Left cardiac atrium (tissue), 4 donors: ENCODE data around the gene MAP3K10. TPM values are rescaled to one million over a fixed set of nuclear protein-coding genes. Genes with fewer than 3 reads are reported as not detected.
A peak's percentile ranks its signal among the peaks of the same experiment; 100 is the strongest.

ENCODE experiments used
- ATAC-seq, 2 donors: fragments of 200-7000 bp; cut with Tn5 transposase; one replicate each; pipeline ENCODE4 v1.9.1; 2020; ENCODE audit warnings: mild to moderate bottlenecking in 2 of 2, moderate library complexity in 2 of 2
- DNase-seq: peaks from one replicate; pipeline ENCODE4 v3.0.0-alpha.2; 2020
- intact Hi-C, 2 donors: fragments of 100-400 bp; cut with DNase I; formaldehyde crosslinking; loops; one replicate each; pipeline versions ENCODE4 v1.14.1 to v1.15.1; 2022 to 2023
- total RNA-seq, 2 donors: library from RNA; stranded (reverse); fragmentation: NEBNext Ultra II Directional; extraction: Animal tissue kit (Norgen Biotek cat#: 25700); gene quantifications; one replicate each; pipeline ENCODE4 v1.2.1, GENCODE V29; 2021
- donor health status: DM: no; HTN: yes; CAD: no.
- donor health status: DM: no; HTN: yes; CAD: no; lungs with severe emphysema.
- donor health status: DM: yes; HTN: yes; CAD: no.
- donor health status: Dilated cardiomyopathy.

The MAP3K10 gene
- total RNA-seq, 2 donors from 2014 or later: 17.3 to 19.9 TPM

DNA sequence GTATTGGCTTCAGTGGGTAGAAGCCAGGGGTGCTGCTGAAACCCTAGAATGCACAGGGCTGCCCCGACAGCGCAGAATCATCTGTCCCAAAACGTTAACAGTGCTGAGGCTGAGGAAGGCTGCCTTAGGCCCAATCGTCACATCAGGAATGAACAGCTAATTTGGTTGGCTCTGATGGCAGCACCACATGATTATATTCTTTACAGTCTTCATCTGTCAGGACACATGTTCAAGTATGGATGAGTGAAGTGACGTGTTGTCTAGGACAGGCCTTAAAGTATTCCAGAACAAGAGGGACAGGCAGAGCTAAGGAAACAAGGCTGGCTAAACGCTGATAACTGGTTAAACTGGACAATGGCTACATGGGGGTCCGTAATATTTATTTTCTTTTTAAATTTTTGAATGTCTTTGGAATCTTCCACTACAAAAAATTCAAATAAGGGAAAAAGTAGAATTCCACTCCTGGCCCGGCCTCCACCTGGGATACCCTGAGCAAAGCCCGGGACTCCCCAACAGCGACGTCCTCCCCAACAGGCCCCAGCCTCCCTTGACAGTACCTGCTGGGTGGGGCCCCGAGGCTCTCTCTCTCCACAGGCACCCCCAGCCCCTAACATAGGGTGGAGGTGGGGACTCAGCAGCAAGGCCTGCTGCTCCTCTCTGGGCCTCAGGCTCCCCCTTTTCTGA, 50.0 kb downstream of the MAP3K10 start:
- ATAC-seq (peak in 1 of 2 donors; percentile 3), DNase-seq (no peak)
- intact Hi-C loops: no loop called here

DNA sequence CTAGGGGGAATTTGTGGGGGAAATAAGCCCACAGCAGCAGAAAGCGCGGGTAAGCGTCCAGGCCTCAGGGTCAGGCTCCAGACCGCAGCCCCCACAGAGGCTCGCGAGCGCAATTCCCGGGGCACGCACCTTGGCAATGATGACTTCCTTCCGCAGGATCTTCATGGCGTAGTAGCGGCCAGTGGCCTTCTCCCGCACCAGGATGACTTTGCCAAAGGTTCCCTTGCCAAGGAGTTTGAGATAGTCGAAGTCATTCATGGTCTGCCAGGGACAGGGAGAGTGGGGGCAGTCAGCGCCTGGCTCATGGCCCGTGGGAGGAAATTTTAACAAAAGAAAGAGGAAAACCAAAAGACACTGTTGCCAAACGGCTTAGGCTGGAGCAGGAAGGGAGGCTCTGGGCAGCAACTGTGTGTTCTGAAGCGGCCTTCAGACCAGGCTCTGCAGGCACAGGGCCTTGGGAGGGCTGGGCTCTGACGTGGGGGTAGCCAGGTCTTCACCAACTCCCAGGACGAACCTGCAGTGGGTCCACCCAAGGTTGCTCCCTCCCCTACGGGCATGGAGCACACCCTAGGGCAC, 50.7 kb downstream of the MAP3K10 start:
- peak; percentile 81 to 87 for ATAC-seq
- DNase-seq: peak; percentile 87
- intact Hi-C loops: no loop called here

DNA sequence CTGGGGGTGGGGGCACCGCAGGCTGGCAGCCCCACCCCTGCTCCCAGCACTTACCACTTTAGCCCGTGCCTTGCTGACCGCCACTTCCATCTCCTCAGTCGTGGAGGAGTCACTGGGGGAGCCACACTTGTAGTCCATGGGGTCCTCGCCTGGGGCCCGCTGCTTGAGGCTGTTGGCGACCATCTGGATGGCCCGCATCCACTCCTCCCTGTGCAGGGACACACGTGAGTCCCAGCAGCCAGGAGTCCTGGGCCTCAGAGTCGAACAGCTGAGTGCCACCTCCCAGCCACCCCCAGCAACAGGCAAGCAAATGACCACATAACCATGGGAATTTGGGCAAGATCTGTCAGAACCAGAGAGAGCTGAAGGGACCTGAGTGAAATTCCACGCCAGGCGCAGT, 51.3 kb downstream of the MAP3K10 start:
- intact Hi-C loops: no loop called here
- ATAC-seq: peak in 1 of 2 donors; percentile 10
- no peak for DNase-seq

DNA sequence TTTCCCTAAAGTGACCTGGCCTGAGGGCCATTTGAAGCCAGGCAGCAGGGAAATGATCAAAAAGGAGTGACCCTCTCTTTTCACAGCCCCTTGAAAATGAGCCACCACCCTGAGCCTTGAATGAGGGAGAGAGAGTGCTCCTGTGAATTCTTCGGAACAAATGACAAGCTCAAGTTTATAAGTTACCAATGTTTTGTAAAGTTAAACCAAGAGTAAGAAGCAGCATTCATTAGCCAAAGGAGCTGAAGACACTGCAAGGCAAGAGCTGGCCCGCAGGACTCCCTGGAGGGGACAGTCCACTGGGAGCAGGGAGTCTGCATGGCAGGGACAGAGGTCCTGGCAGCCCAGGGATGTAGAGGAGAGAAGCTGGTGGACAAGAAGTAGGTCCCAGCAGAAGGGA, 52.0 kb downstream of the MAP3K10 start:
- DNase-seq: no peak
- ATAC-seq: no peak
- intact Hi-C loops: no loop called here

DNA sequence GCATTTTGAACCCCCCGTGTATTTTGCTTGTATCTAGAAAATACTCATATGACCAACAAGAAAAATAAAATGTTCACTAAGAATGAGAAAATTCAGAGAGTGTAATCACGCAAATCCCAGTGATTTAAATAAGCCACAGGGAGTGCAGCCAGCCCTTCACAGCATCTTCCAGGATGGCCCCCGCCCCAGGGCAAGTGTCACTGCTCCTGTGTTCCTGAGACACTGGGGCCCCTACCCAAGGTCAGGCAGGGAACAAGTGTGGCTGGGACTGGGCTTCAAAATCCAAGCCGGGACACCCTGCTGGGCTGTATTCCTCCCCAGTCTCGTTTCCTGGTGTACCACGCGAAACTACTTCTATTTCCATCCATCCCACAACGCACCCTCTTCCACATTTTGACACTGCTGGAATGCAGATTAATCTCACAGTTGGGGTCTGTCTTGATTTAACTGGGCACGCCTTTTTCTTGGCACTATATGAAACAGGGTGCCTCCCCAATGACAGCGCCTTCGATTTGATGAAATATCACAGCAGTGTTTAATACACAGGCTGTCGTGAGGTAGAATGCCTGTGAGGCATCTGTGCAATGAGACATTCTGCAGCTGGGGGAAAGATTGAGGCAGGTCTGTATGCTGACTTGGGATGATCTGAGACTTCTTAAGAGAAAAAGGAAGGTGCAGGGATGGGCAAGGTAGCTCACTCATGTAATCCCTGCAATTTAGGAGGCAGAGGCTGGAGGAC, 53.5 kb downstream of the MAP3K10 start:
- ATAC-seq (no peak), DNase-seq (no peak)
- intact Hi-C loops: no loop called here

DNA sequence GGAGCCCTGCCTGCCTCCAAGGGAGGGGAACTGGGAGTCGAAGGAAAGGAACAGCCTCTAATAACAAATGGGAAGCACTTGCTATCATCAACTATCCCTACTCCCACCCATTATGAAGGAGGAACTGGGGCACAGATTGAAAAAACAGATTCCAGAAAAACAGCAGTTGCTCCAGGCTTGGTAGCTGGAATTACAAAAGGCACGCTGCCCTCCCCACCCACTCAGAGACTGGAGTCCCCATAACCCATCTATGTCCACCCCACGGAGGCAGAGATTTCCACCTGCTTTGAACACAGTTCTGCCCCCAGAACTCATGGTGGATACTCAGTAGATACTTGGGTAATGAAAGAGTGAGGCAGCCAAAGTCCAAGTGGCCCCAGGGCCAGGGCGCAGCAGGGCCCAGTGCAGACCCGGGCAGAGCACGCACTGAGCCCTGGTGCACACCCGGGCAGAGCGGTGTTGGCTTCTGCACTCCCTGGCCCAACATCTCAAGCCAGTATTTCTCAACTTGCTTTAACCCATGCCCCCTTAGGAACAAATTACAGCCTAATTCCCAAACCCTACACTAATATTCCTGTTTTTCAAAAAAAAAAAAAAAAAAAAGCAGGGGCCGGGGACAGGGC, 54.4 kb downstream of the MAP3K10 start:
- DNase-seq (no peak), ATAC-seq (peak in 1 of 2 donors; percentile 48)
- intact Hi-C loops: no loop called here

- ATAC-seq: no peak
- DNase-seq: no peak
- intact Hi-C loops: no loop called here
Observed at GRCh38 chr19:40246292-40247073, 55.3 kb downstream of the MAP3K10 start.

GRCh38 chr19:40247178-40247577, 56.0 kb downstream of the MAP3K10 start:
- intact Hi-C loops: no loop called here
- no peak for DNase-seq

DNA sequence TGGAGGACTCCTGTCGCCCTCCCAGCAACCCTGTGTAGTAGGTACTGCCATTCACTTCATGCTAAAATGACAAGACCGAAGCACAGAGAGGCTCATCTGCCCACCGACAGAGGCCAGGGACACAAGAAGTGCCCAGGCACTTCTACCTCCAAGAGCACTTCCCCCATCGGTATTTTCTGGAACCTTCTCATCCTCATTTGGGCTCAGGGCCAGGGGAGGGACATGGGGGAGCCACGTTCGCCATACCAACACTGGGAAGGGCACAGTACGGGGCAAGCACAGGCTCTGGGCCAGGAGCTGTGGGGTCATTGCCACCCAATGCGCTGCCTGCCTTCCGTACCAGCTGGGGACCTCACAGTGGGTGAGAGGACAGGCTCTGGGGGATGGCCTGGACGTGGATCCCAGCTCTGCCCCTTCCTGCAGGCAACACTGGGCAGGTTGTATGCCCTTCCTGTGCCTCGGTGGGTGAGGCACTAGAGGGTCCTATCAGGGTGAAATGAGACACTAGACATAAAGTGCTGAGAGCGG, 56.6 kb downstream of the MAP3K10 start:
- intact Hi-C loops: no loop called here
- peak in 1 of 2 donors; percentile 53 for ATAC-seq
- DNase-seq: no peak

More at GRCh38 chr19:40247178-40247577, 56.0 kb downstream of the MAP3K10 start:
- no peak for ATAC-seq

- no peak for DNase-seq
- ATAC-seq: no peak
Observed at GRCh38 chr19:40249201-40249600, 58.0 kb downstream of the MAP3K10 start.

DNA sequence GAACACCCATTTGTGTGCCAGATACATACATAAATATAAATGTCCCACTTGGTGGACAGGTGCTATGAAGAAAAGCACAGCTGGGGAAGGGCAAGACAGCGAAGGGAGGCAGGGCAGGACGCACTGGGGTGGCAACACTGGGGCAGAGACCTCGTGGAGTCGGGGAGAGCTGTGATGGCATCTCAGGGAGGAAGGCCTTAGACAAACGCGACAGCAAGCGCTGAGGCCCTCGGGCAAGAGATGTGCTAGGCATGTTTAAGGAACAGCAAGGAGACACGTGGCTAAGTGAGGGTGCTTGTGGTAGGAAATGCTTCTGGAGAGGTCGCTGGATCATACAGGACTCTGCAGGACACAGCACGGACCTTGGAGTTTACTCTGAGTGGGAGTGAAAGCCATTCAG, 58.6 kb downstream of the MAP3K10 start:
- intact Hi-C loops: no loop called here
- DNase-seq: no peak
- ATAC-seq: no peak

More at GRCh38 chr19:40249201-40249600, 58.0 kb downstream of the MAP3K10 start:
- intact Hi-C loops: no loop called here

GRCh38 chr19:40251244-40251643, 60.0 kb downstream of the MAP3K10 start:
- DNase-seq (no peak), ATAC-seq (no peak)
- intact Hi-C loops: no loop called here

GRCh38 chr19:40251991-40252390, 60.8 kb downstream of the MAP3K10 start:
- DNase-seq (no peak), ATAC-seq (no peak)
- intact Hi-C loops: no loop called here

GRCh38 chr19:40252395-40252794, 61.2 kb downstream of the MAP3K10 start:
- DNase-seq (no peak), ATAC-seq (no peak)
- intact Hi-C loops: no loop called here

GRCh38 chr19:40253611-40254092, 62.4 kb downstream of the MAP3K10 start:
- DNase-seq: no peak
- intact Hi-C loops: no loop called here
- ATAC-seq: no peak

GRCh38 chr19:40254714-40255418, 63.6 kb downstream of the MAP3K10 start:
- ATAC-seq (no peak), DNase-seq (no peak)
- intact Hi-C loops: no loop called here

GRCh38 chr19:40255619-40256166, 64.5 kb downstream of the MAP3K10 start:
- ATAC-seq: no peak
- intact Hi-C loops: no loop called here

GRCh38 chr19:40256512-40256911, 65.3 kb downstream of the MAP3K10 start:
- ATAC-seq: peak; percentile 15 to 38
- DNase-seq: no peak

More at GRCh38 chr19:40255619-40256166, 64.5 kb downstream of the MAP3K10 start:
- DNase-seq: no peak

More at GRCh38 chr19:40256512-40256911, 65.3 kb downstream of the MAP3K10 start:
- intact Hi-C loops: no loop called here
